ENCODE results near the gene SPATA2.
"Not testable (repeated sequence)": the region's sequence is repeated elsewhere in the genome, so short reads cannot be mapped to it uniquely, and the experiment has no call there.

Gene SPATA2, protein sequence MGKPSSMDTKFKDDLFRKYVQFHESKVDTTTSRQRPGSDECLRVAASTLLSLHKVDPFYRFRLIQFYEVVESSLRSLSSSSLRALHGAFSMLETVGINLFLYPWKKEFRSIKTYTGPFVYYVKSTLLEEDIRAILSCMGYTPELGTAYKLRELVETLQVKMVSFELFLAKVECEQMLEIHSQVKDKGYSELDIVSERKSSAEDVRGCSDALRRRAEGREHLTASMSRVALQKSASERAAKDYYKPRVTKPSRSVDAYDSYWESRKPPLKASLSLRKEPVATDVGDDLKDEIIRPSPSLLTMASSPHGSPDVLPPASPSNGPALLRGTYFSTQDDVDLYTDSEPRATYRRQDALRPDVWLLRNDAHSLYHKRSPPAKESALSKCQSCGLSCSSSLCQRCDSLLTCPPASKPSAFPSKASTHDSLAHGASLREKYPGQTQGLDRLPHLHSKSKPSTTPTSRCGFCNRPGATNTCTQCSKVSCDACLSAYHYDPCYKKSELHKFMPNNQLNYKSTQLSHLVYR

DNA sequence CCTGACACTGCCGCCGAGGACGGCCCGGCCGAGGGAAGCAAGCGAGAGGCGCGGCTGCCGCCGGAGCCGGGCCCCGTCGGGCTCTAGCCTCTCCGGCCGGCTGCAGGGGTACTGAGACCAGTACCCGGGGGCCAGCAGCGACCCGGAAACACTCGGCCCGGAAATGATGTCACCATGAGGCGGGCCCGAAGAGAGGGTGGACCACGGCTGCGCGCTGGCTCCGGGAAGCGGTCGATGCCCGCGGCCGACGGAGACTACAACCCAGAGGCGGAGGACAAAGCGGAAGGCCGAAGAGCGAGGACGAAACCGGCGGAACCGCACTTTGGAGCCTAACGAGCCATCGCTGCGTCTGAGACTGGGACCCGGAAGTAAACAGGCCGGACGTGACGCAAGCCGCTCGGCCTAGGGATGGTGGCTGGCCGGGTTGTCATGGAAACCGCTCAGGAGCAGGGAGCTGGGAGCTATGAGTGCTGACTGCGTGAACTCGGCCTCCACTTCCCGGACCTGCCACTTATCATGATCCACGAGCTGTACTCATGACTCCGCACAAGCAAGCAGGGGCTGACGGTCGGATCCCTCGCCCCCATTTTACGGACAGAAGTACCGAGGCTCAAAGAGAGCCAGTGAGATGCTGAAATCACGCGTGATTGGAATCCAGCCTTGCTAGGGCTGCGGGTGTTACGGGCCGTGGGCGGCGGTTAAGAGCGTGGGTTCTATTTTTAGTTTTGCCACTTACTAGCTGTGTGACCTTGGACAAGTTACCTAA lies at the start of gene SPATA2:
SPATA2 (minus strand) TSS at position 150 of the 766 bp plus-strand sequence. CDS start 7,039 bp downstream, outside the sequence.
- peak; percentile 89 to 99 (median 94) for DNase-seq

DNA sequence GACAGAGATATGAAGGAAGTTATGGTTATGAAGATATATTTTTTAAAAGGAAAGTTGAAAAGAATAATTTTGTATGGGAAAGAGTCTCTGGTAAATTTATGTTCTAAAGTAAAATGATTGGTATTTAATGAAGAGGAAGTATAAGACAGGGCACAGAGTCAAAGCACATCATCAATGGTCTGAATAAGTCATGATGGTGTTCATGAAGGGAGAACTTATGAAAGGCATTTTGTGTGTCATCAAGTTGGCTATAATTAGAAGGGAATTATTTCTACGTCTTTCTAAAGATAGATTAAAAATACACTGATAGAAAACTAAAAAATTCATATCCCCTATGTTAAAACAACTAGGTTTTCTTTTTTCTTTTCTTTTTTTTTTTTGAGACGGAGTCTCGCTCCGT lies 46.1 kb upstream of the SPATA2 start:
- DNase-seq, result no peak

DNA sequence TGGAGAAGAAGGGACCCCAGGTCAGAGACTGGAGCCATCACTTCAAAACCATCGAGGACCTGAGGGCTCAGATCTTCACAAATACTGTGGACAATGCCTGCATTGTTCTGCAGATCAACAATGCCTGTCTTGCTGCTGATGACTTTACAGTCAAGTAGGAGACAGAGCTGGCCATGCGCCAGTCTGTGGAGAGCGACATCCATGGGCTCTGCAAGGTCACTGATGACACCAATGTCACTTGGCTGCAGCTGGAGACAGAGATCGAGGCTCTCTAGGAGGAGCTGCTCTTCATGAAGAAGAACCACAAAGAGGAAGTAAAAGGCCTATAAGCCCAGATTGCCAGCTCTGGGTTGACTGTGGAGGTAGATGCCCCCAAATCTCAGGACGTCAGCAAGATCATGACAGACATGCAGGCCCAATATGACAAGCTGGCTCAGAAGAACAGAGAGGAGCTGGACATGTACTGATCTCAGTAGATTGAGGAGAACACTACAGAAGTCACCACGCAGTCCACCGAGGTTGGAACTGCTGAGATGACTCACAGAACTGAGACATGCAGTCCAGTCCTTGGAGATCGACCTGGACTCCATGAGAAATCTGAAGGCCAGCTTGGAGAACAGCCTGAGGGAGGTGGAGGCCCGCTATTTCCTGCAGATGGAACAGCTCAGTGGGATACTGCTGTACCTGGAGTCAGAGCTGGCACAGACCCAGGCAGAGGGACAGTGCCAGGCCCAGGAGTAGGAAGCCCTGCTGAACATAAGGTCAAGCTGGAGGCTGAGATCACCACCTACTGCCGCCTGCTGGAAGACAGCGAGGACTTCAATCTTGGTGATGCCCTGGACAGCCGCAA lies 42.0 kb upstream of the SPATA2 start:
- DNase-seq, result not testable (repeated sequence)

DNA sequence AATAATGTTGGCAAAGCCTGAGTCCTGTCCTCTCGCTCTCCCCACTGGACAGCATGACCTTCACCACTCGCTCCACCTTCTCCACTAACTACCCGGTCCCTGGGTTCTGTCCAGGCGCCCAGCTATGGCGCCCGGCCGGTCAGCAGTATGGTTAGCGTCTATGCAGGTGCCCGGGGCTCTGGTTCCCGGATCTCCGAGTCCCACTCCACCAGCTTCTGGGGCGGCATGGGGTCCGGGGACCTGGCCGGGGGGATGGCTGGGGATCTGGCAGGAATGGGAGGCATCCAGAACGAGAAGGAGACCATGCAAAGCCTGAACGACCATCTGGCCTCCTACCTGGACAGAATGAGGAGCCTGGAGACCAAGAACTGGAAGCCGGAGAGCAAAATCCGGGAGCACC lies 41.4 kb upstream of the SPATA2 start:
- DNase-seq, result no peak

DNA sequence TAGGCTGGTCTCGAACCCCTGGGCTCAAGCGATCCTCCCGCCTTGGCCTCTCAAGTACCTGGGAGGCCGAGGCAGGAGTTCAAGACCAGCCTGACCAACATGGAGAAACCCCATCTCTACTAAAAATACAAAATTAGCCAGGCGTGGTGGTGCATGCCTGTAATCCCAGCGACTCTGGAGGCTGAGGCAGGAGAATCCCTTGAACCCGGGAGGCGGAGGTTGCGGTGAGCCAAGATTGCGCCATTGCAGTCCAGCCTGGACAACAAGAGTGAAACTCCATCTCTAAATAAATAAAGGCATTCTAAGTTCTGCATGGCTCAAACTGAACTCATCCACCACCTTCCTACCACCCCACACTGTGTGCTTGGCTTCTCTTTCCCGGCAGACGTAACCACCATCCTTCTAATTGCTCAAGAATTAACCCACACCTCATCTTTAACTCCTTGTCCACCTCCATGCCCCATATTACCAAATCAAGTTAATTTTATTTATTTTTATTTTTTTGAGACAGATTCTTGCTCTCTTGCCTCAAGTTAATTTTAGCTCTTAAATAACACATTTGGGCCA lies 40.6 kb upstream of the SPATA2 start:
- not testable (repeated sequence) for DNase-seq

DNA sequence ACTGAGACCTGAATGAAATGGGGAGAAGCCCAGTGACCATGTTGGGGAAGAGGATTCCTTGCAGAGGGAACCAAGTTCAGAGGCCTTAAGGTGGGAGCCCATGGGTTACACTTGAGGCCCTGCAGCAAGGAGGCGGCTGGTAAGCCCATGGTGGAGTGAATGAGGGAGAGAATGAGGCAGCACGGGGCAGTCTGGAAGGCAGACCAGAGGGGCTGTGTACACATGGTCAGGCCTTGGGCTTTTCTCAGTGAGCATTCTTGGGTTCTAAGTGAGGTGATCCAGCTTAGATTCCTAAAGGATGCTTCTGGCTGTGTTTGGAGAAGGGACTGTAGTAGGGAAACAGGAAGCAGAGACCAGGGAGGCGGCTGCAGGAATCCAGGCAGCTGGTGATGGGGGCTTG lies 39.8 kb upstream of the SPATA2 start:
- DNase-seq, result no peak

DNA sequence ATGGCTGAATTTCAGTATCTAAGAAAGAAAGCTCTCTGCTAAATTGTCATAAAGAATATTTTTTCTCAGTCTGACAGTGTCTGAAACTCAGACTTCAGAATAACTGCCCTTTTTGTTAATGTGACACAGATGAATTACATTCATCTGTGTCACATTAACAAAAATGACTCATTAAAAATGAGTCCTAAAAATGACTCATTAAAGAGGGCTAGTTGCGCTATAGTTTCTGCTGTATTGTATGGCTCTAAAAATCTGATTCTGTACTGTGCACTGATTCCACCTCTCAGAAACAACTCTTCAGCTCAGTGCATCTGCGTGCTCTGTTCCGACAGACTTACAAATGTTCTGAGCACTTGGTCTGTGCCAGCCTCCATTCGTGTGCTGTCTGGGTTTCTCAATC lies 35.8 kb upstream of the SPATA2 start:
- no peak for DNase-seq

DNA sequence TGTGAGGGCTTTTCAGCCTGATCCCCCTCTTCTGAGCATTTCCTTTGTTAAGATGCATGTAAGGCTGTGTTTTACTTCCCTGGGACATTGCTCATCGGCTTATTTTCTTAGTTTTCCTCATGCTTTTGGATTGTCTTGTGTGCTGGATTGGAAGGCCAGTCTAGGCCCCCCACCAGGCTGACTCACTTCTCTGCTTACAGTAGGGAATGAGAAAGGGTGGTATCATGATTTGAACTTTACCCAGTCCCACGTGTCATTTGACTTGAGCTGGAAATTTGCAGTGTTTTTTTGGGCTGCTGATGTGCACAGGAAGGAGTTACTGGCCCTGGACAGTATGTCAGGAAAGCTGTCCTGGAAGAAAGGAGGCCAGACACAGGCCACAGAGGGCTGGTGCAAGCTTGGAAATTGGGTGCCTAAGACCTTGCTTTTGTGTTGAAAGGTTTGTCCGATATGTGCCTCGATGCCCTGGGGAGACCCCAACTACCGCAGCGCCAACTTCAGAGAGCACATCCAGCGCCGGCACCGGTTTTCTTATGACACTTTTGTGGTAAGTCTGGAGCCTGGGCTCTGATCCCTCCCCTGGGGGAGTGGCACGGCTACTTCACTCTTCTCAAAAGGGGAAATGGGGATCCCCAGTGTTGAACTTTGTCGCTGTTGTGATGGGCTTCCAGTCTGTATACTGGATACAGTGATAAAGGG lies 33.6 kb upstream of the SPATA2 start:
- DNase-seq, result no peak

DNA sequence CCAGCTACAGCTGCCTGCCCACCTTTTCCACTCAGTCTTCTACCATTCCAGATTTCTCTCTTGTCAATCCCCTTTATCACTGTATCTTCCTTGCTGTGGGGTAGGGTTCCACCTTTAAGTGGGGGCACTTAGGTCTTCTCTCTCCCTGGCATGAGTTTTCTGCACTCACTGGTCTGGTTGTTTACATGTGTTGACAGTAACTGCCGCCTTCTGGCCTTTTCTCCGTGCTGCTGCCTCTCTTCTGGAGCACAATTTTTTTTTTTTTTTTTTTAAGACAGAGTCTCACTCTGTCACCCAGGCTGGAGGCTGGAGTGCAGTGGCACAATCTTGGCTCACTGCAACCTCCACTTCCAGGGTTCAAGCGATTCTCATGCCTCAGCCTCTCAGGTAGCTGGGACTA lies 32.8 kb upstream of the SPATA2 start:
- DNase-seq, result no peak

DNA sequence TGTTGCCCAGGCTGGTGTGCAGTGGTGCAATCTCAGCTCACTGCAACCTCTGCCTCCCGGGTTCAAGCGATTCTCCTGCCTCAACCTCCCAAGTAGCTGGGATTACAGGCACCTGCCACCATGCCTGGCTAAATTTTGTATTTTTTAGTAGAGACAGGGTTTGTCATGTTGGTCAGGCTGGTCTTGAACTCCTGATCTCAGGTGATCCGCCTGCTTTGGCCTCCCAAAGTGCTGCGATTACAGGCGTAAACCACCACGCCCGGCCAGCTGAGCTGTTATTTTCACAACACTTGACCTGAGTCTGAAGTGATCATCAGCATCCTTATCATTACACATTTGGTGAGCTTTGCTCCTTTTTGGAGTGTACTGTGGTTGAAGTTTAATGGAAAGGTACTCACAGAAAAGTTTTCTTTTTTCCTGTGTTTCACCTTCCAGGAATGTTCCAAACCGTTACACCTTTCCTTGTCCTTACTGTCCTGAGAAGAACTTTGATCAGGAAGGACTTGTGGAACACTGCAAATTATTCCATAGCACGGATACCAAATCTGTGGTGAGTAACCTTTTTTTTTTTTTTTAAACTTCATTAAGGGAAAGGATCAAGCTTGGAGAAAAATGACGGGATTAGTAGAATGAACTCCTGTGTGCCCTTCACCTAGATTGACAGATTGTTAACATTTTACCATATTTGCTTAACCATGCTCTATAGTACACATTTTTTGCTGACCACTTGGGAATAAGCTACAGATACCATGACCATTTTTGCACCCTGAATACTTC lies 30.6 kb upstream of the SPATA2 start:
- no peak for DNase-seq

DNA sequence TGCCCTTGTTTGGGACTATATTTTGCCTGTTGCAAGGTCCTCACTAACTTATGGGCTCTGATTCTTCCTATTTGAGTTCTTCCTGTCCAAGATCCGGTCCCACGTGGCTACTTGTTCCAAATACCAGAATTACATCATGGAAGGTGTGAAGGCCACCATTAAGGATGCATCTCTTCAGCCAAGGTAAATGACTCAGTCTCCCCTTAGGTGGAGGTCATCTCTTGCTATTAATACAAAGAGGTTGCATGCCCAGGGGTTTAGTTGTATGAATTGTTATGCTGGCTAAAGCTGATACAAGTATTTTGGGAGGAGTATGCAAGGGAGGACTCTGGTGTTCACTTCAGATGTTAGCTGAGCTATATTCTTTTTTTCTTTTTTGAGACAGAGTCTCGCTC lies 30.0 kb upstream of the SPATA2 start:
- no peak for DNase-seq

DNA sequence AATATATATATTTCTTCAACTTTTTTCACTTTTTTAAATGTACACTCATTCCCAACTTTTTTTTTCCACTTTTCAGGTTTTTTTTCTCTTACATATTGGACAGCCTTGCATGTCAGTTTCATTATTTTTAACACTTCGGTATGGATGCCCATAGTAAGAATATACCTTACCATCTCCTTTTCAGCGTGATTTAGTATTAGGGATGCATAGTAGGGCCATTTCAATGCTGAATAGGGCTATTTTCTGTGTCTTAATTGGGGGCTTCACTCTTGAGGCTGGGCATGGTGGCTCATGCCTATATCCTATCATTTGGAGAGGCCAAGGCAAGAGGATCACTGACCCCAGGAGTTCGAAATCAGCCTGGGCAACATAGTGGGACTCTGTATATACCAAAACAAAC lies 27.6 kb upstream of the SPATA2 start:
- no peak for DNase-seq

DNA sequence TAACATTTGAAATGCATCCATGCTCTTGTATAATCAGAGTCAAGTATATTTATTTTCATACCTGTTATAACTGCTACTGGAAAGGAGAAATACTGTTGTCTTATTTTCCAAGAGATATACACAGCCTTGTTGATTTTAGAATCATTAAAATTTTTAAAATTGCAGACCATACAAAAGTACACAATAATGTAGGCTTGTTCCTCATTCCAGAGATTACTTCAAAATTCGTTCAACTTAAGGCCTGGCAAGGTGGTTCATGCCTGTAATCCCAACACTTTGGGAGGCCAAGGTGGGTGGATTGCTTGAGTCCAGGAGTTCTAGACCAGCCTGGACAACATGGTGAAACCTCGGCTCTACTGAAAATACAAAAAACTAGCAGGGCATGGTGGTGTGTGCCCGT lies 27.0 kb upstream of the SPATA2 start:
- no peak for DNase-seq

DNA sequence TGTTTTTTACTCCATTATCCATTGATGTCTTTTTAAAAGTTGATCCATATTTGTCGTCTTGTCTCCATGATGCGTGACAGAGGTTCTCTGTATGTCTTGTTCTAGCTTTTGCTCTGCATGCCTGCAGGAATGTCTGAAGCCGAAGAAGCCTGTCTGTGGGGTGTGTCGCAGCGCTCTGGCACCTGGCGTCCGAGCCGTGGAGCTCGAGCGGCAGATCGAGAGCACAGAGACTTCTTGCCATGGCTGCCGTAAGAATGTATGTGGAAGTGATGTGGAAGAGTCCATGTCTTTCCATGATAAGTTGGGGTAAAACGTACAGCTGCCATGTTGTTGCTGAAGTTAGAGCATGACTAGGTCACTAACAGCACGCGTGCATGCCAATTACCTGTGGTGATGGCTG lies 26.1 kb upstream of the SPATA2 start:
- DNase-seq, result no peak

DNA sequence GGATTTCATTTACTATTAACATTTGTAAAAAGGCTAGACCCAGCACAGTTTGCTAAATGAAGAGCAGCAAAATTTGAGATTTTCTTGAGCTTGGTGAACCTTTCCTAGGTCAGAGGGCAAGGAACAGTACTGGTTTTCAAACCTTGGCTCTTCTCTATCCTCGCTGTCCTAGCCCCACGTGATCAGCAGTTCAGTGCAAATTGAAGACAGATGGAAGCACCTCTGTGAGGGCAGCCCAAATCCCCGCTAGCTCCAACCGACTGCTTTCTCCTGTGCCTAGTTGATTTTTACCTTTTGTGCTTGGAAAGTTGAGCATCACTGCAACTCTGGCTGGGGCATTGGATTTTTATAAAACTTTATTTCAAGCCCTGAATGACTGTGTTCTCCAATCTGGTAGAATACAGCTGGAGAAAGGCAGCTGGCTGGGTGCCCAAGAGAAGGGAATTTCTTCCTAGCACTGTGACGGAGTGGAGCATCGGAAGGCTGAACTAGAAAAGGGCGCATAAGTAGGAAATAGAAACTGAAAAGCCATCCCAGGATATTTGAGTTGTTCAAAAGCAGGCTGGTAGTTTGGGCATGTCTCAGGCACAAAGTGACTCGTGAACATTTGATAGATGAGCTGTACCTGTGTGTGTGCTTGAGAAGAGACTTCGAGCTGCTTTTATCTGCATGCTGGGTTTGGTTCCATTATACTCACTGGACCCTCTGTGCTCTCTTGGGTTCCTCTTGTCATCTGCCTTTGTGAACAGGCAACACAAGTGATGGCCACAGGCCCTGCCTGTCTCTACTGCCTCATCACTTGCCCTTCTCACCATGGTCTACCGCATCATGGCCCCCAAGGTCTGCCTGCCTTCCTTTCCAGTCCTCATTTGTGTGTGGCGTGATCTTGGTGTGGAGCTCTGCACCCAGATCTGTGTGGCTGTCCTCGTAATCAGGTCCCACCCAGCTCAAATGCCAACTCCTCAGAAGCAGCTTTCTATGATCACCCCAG lies 23.1 kb upstream of the SPATA2 start:
- no peak for DNase-seq

DNA sequence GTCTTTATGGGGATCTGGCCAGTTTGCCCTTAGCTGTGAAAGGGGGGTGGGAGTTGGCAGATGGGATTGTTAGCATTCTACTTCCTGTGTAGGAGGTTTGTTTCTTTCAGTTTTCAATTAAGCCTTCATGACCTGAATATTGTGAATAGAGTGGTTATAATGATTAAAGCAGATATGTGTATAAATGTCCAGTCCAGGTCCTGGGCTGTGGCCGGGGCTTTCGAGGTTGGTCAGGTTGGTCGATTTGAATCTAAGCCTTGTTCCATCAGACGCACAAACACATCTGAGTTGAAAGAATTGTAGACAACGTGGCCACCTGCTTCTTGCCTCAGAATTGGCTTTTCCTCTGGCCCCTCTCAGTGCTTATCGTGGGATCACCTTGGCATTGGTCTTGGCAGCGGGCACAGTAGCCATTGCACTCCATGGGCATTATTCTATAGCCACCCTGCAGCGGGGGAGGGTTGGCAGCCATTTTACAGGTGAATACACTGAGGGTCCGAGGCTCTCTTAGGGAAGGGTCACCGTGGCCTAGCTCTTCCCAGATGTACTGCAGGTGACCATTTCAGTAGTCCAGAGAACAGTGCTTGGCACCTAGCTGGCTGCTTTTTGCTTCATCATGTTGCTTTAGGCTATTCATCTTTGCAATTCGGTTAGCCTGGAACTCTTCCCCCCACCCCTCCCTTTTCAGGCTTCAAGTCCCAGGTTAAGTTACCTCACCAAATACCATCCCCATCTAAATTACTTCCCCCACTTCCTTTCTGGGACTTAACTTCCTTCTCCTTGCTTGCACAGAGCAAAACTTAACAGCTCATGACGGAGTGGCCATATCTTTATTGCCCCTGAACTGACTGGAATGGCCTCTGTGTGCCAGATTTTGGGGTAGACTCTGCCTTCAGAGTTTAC lies 21.9 kb upstream of the SPATA2 start:
- DNase-seq, result no peak

DNA sequence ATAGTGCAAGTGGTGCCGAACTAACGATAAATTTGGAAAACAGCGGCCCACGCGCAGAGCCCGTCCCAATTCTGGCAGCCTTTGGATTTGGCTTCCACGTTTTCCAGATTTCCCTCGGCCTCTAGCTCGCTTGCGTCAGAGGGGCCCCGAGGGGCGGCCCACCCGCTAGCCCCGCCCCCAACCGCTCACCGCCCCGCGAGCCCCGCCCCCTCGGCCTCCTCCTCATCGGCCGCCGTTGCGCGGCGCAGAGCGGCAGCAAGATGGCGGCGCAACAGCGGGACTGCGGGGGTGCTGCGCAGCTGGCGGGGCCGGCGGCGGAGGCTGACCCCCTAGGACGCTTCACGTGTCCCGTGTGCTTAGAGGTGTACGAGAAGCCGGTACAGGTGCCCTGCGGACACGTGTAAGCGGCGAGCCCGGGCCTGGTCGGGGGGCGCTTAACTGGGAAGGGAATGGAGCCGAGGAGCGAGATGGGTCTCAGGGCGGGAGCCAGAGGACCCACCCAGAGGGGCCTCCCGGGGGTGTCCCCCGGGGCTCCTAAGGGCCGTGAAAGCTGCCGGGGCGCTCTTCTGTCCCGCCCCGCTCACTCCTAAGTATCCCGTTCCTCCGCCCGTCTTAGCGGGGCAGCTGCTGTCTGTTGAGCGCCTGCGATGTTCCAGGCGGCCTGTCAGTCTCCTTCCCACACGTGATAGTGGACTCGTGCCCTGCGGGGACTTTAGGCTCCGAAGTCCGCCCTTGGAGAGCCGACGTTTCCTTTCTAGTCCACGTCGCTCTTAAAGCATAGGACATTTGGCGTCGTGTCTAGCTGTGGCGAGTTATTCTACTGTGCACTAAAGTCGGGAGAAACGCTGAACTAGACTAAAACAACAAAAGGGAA lies 21.1 kb upstream of the SPATA2 start, which contains the start of gene RNF114:
RNF114 (plus strand) TSS at position 245 of the 874 bp plus-strand sequence; CDS start at position 261, 16 bp downstream.
- peak; percentile 78 to 91 (median 90) for DNase-seq

DNA sequence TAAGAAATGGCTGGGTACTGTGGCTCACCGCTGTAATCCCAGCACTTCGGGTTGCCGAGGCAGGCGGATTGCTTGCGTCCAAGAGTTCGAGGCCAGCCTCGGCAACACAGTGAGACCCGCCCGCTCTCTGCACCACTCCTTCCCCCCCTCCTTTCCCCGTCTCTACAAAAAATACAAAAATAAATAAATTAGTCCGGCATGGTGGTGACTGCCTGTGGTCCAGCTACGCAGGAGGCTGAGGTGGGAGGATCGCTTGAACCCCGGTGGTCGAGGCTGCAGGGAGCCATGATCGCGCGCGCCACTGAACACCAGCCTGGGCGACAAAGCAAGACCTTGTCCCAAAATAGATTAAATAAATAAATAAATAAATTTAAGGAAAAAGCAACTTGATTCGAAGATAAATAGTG lies 20.4 kb upstream of the SPATA2 start:
- DNase-seq, result no peak
